Brain microvascular endothelial cell (primary cell): Measurements from ENCODE around the gene MOAP1.

Source experiments
- DNase-seq: peaks from one replicate; pipeline ENCODE4 v3.0.0-alpha.2; 2020
- H3K27ac ChIP-seq: fragments of 250-450 bp; sonication (Bioruptor Pico); 2 replicates; pipeline ENCODE4 v1.5.1; 2020; ENCODE audit warnings: mild to moderate bottlenecking, moderate library complexity
- H3K27me3 ChIP-seq: fragments of 250-450 bp; sonication (Bioruptor Pico); replicated peaks from 2 replicates; pipeline ENCODE4 v1.5.1; 2020; ENCODE audit warnings: mild to moderate bottlenecking
- H3K36me3 ChIP-seq: fragments of 250-450 bp; sonication (Bioruptor Pico); replicated peaks from 2 replicates; pipeline ENCODE4 v1.5.1; 2020; ENCODE audit warnings: mild to moderate bottlenecking
- H3K4me3 ChIP-seq: 2 replicates; pipeline ENCODE4 v1.5.1; 2011; ENCODE audit warnings: low read depth, mild to moderate bottlenecking, control low read depth, low read length, moderate library complexity
- CTCF ChIP-seq: IDR thresholded peaks from 2 replicates; pipeline ENCODE4 v1.5.1; 2011; ENCODE audit warnings: low read depth, mild to moderate bottlenecking, moderate library complexity, low read length, control low read depth, inconsistent platforms; ENCODE audit errors: missing control alignments
- in situ Hi-C: cut with HindIII; loops from 2 replicates; pipeline ENCODE4 v1.10.0; 2017; ENCODE audit warnings: low sequenced_read_pairs, low pct_ligation_motif_present

MOAP1 gene

DNA sequence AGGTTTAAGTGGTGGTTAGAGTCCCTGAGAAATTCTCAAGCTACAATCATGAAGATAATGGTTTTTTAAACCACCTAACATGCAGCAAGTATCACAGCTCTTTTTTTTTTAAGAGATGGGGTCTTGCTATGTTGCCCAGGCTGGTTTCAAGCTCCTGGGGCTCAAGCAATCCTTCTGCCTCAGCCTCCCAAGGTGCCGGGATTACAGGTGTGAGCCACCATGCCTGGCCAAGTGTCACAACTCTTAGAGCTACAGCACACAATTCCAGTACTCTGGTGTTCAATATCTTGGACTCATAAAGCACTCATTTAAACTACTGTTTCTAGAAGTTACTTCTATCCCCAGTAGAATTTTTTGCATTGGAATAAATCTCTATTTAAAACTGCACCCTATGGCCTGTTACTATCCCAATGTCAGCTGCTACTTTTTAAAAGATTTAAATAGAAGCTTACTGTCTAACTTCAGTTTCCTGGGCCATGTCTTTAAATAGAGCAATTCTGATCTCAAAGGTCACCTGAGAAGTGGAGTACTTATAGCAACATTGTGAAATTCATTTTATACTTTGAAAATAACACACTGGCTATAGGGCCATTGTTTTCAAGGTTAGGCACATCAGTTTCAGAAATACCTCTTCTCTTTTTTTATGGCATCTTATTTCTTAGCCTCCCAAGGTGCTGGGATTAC lies 10.8 kb upstream of the MOAP1 start:
- no peak overlapping the region for H3K27ac ChIP-seq
- H3K27me3 ChIP-seq: no peaks in the 10 kb centered on the region
- no peaks in the 10 kb centered on the region for H3K36me3 ChIP-seq
- no peak for TF ChIP-seq CTCF
- no peak for DNase-seq
- no peak overlapping the region for H3K4me3 ChIP-seq
- in situ Hi-C loops: no loop called here

GRCh38 chr14:93186956-93187355 lies 2.3 kb upstream of the MOAP1 start:
- H3K27ac ChIP-seq: no peak overlapping the region
- TF ChIP-seq CTCF: no peak
- in situ Hi-C loops: no loop called here

DNA sequence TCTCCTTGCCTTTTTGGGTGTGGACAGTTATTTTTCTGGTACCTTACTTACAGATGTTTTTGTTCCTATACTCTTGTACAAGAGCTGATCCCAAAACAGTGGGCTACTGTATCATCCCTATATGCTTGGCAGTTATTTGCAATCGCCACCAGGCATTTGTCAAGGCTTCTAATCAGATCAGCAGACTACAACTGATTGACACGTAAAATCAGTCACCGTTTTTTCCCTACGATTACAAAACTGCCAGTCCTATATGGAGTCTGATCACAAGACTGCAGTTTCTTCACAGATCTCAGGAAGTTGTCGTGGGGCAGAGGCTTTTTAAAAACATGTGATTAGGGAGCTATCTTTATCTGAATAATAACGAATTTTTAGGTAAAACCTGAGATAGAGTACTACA lies 1.8 kb upstream of the MOAP1 start:
- Histone ChIP-seq H3K4me3 (no peak overlapping the region), H3K27ac (no peak overlapping the region), H3K27me3 (no peaks in the 10 kb centered on the region), H3K36me3 (no peaks in the 10 kb centered on the region)
- no peak for TF ChIP-seq CTCF
- in situ Hi-C loops: no loop called here
- DNase-seq: no peak

More at GRCh38 chr14:93186956-93187355, 2.3 kb upstream of the MOAP1 start:
- Histone ChIP-seq H3K36me3 (no peaks in the 10 kb centered on the region), H3K27me3 (no peaks in the 10 kb centered on the region), H3K4me3 (no peak overlapping the region)
- no peak for DNase-seq

DNA sequence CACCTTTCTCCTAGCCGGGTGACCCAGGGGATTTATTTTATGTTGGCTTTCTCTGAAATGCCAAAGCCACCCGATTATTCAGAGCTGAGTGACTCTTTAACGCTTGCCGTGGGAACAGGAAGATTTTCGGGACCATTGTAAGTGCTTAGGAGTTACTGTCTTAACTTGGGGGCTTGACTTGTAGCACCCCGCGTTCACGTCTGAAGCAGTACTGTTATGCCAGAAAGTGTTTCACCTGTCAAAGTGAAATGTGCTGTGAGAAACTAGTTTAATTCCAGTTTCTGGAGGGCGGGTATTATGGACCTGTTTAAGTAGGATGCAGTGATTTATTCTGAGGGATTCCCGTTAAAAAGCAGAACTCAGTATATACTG lies 638 bp upstream of the MOAP1 start:
- no peaks in the 10 kb centered on the region for H3K36me3 ChIP-seq
- no peaks in the 10 kb centered on the region for H3K27me3 ChIP-seq
- no peak for TF ChIP-seq CTCF
- in situ Hi-C loops: no loop called here
- DNase-seq: no peak
- H3K4me3 ChIP-seq: peak overlapping the region; percentile 95
- H3K27ac ChIP-seq: peak overlapping the region; percentile 69

- no peak overlapping the region for H3K27ac ChIP-seq
- no peaks in the 10 kb centered on the region for H3K36me3 ChIP-seq
- H3K27me3 ChIP-seq: no peaks in the 10 kb centered on the region
- DNase-seq: no peak
- no peak for TF ChIP-seq CTCF
- H3K4me3 ChIP-seq: peak overlapping the region; percentile 95
- in situ Hi-C loops: no loop called here
Observed at GRCh38 chr14:93183596-93184317, 940 bp downstream of the MOAP1 start.
